ENCODE data around the gene HMCES. TPM values are rescaled to one million over a fixed set of nuclear protein-coding genes. Genes with fewer than 3 reads are reported as not detected.
A peak's percentile ranks its signal among the peaks of the same experiment; 100 is the strongest.
"Not testable (repeated sequence)": the region's sequence is repeated elsewhere in the genome, so short reads cannot be mapped to it uniquely, and the experiment has no call there.

The HMCES gene
- total and polyA plus RNA-seq, 5 donors from 2014 or later, result 64.1 to 115 (median 91.2) TPM

DNA sequence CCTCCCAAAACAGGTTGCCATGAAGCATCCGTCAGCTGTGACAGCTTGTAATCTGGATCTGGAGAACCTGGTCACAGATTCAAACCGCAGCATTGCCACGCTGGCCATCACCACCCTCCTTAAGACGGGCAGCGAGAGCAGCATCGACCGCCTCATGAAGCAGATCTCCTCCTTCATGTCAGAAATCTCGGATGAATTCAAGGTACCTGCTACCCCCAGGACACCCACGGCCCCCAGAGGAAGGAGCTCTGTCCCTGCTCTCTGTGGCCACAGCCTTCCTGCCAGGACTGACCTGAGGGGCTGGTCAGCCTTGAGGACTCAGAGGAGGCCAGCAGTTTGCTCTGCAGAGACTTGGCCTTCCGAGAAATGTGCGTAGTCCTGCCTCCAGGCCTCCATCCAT, 18.1 kb upstream of the HMCES start:
- Mint-ChIP-seq H3K4me1 (peaks cover 0 to 8% (median 7%) of the 10 kb centered on the region in 4 donors), H3K36me3 (peaks cover 56% of the 10 kb centered on the region), H3K27ac (no peak overlapping the region), H3K4me3 (no peak overlapping the region), H3K9me3 (peaks cover 0 to 1% (median 0%) of the 10 kb centered on the region in 7 donors), H3K27me3 (no peaks in the 10 kb centered on the region)
- no peaks in the 10 kb centered on the region for H3K4me1 ChIP-seq (ENCODE audit: control insufficient read depth, insufficient read depth, low read length, poor library complexity, severe bottlenecking)
- DNase-seq (no peak), ATAC-seq (ENCODE audit: low read depth in 2 of 2) (no peak)
- no peaks in the 10 kb centered on the region for H3K27me3 ChIP-seq (ENCODE audit: control insufficient read depth, insufficient read depth, low read length)
- no peaks in the 10 kb centered on the region for H3K9me3 ChIP-seq (ENCODE audit: control insufficient read depth in 2 of 2, low read length in 2 of 2)
- H3K36me3 ChIP-seq (ENCODE audit: control insufficient read depth, insufficient read depth, low read length), result peaks cover 91% of the 10 kb centered on the region
- H3K27ac ChIP-seq (ENCODE audit: insufficient read depth, low read length, poor library complexity, severe bottlenecking), result no peak overlapping the region
- no peak overlapping the region for H3K4me3 ChIP-seq (ENCODE audit: low read depth, low read length)

DNA sequence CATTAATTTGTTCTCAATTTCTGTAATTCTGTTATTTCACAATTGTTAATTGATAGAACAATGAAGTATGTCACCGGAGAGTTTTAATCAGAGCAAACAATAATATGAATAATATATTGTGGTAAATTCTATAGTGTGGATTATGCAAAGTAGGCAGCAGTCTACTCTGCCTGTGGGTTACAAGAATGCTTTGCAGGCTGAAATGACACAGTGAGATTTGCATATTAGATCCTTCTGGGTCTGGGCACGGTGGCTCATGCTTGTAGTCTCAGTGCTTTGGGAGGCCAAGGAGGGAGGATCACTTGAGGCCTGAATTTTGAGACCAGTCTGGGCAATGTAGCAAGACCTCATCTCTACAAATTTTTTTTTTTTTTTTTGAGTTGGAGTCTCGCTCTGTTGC, 16.8 kb upstream of the HMCES start:
- Histone ChIP-seq H3K4me1 (ENCODE audit: control insufficient read depth, insufficient read depth, low read length, poor library complexity, severe bottlenecking) (no peaks in the 10 kb centered on the region), H3K27me3 (ENCODE audit: control insufficient read depth, insufficient read depth, low read length) (no peaks in the 10 kb centered on the region), H3K9me3 (ENCODE audit: control insufficient read depth in 2 of 2, low read length in 2 of 2) (no peaks in the 10 kb centered on the region), H3K27ac (ENCODE audit: insufficient read depth, low read length, poor library complexity, severe bottlenecking) (no peak overlapping the region), H3K4me3 (ENCODE audit: low read depth, low read length) (no peak overlapping the region), H3K36me3 (ENCODE audit: control insufficient read depth, insufficient read depth, low read length) (peaks cover 90% of the 10 kb centered on the region)
- H3K9me3 Mint-ChIP-seq, result peaks cover 0 to 1% (median 0%) of the 10 kb centered on the region in 7 donors
- H3K27ac Mint-ChIP-seq, result peak overlapping the region in 1 of 3 donors; percentile 18
- DNase-seq (no peak), ATAC-seq (ENCODE audit: low read depth in 2 of 2) (no peak)
- H3K36me3 Mint-ChIP-seq, result peaks cover 45% of the 10 kb centered on the region
- no peaks in the 10 kb centered on the region for H3K27me3 Mint-ChIP-seq
- H3K4me1 Mint-ChIP-seq, result peaks cover 0 to 8% (median 3%) of the 10 kb centered on the region in 4 donors
- no peak overlapping the region for H3K4me3 Mint-ChIP-seq

DNA sequence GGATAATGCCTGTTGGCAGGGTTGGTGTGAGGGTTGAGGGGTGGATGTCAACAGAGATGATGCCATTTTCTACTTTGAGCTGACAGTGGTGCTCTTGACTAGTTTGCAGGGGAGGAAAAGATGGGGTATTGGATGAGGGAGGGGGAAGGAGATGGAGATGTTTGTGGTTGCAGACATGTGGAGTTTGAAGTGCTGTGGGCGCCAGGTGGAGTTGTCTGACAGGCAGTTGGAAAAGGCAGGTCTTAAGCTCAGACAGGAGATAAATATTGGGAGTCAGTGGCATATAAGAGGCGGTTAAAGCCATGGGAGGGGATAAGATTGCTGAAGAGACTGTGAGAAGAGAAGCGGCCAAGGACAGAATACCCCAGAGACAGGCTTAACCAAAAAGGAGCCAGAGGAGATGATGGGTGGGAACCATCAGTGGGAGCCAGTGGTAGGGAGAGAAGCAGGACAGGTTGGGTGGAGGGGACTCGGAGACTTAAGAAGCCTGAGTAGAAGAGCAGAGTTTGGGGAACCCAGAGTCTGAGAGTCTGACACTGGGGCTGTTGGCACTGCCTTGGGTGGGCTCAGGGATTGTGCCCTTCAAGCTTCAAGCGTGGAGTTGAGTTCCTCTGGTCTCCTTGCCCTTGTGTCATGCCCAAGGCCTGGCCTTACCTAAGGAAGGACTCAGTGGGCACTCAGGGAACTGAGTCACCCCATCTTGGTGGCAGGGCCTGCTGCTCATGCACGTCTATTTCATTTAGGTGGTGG, 15.3 kb upstream of the HMCES start:
- Mint-ChIP-seq H3K4me1 (peaks cover 0 to 8% (median 3%) of the 10 kb centered on the region in 4 donors), H3K9me3 (peaks cover 0 to 1% (median 0%) of the 10 kb centered on the region in 7 donors), H3K4me3 (no peak overlapping the region), H3K27ac (no peak overlapping the region), H3K27me3 (no peaks in the 10 kb centered on the region), H3K36me3 (peaks cover 46% of the 10 kb centered on the region)
- Histone ChIP-seq H3K4me1 (ENCODE audit: control insufficient read depth, insufficient read depth, low read length, poor library complexity, severe bottlenecking) (no peaks in the 10 kb centered on the region), H3K9me3 (ENCODE audit: control insufficient read depth in 2 of 2, low read length in 2 of 2) (no peaks in the 10 kb centered on the region), H3K36me3 (ENCODE audit: control insufficient read depth, insufficient read depth, low read length) (peaks cover 89% of the 10 kb centered on the region), H3K27ac (ENCODE audit: insufficient read depth, low read length, poor library complexity, severe bottlenecking) (no peak overlapping the region), H3K4me3 (ENCODE audit: low read depth, low read length) (no peak overlapping the region), H3K27me3 (ENCODE audit: control insufficient read depth, insufficient read depth, low read length) (no peaks in the 10 kb centered on the region)
- DNase-seq (no peak), ATAC-seq (ENCODE audit: low read depth in 2 of 2) (no peak)

DNA sequence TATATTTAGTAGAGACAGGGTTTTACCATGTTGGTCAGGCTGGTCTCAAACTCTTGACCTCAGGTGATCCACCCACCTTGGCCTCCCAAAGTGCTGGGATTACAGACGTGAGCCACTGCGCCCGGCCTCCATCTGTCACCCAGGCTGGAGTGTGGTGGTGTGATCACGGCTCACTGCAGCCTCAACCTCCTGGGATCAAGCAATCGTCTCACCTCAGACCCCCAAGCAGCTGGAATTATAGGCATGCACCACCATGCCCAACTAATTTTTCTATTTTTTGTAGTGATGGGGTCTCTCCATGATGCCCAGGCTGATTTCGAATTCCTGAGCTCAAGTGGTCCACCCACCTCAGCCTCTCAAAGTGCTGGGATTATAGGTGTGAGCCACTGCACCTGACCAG, 13.7 kb upstream of the HMCES start:
- not testable (repeated sequence) for DNase-seq; H3K4me1 Mint-ChIP-seq; H3K27ac ChIP-seq (ENCODE audit: insufficient read depth, low read length, poor library complexity, severe bottlenecking); H3K9me3 Mint-ChIP-seq; H3K9me3 ChIP-seq (ENCODE audit: control insufficient read depth in 2 of 2, low read length in 2 of 2); H3K27me3 ChIP-seq (ENCODE audit: control insufficient read depth, insufficient read depth, low read length); H3K4me1 ChIP-seq (ENCODE audit: control insufficient read depth, insufficient read depth, low read length, poor library complexity, severe bottlenecking); H3K27ac Mint-ChIP-seq; H3K4me3 ChIP-seq (ENCODE audit: low read depth, low read length); H3K27me3 Mint-ChIP-seq; ATAC-seq (ENCODE audit: low read depth in 2 of 2); H3K4me3 Mint-ChIP-seq
- peaks cover 92% of the 10 kb centered on the region for H3K36me3 ChIP-seq (ENCODE audit: control insufficient read depth, insufficient read depth, low read length)
- peaks cover 51% of the 10 kb centered on the region for H3K36me3 Mint-ChIP-seq

DNA sequence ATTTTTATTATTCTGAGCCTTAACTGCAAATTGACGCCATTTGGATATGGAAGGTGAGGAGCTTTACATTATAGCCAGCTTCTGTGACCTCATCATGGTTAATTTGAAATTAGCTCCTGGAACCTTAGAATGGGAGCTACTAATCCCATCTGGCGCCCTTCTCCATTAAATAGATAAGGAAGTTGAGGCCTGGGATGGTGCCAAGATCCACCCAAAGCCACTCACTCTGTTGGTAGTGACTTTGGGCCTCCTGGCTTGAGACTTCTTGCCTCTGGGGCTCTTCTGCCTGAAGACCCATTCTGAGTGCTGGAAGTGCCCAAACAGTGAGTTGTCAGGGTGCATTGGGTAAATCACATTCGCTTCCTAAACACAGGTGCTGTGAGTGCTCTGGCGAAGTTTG, 12.0 kb upstream of the HMCES start:
- no peak for DNase-seq
- peaks cover 42% of the 10 kb centered on the region for H3K36me3 Mint-ChIP-seq

DNA sequence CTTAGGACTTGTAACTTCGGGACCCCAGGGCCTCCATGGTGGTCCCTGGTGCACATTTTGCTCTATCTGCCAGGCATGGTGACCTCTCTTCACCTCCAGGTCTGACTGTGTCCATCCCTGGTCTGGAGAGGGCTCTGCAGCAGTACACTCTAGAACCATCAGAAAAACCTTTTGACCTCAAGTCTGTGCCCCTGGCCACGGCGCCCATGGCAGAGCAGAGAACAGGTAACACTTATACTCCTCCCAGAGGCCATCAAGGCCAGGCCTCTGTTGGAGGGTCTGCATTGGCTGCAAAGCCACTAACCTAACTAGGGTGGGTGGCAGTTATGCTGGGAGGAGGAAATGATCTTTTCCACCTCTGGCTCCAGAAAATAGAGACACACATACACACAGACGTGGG, 10.3 kb upstream of the HMCES start:
- Mint-ChIP-seq H3K4me1 (peaks cover 0 to under 1% (median 0%) of the 10 kb centered on the region in 4 donors), H3K9me3 (no peaks in the 10 kb centered on the region), H3K27ac (no peak overlapping the region), H3K36me3 (peaks cover 34% of the 10 kb centered on the region), H3K4me3 (no peak overlapping the region), H3K27me3 (no peaks in the 10 kb centered on the region)
- DNase-seq (no peak), ATAC-seq (ENCODE audit: low read depth in 2 of 2) (no peak)
- no peaks in the 10 kb centered on the region for H3K4me1 ChIP-seq (ENCODE audit: control insufficient read depth, insufficient read depth, low read length, poor library complexity, severe bottlenecking)
- no peak overlapping the region for H3K4me3 ChIP-seq (ENCODE audit: low read depth, low read length)
- no peaks in the 10 kb centered on the region for H3K9me3 ChIP-seq (ENCODE audit: control insufficient read depth in 2 of 2, low read length in 2 of 2)
- H3K36me3 ChIP-seq (ENCODE audit: control insufficient read depth, insufficient read depth, low read length), result peaks cover 95% of the 10 kb centered on the region
- H3K27ac ChIP-seq (ENCODE audit: insufficient read depth, low read length, poor library complexity, severe bottlenecking), result no peak overlapping the region
- no peaks in the 10 kb centered on the region for H3K27me3 ChIP-seq (ENCODE audit: control insufficient read depth, insufficient read depth, low read length)

More for the DNA sequence above, 12.0 kb upstream of the HMCES start:
- no peaks in the 10 kb centered on the region for H3K4me1 ChIP-seq (ENCODE audit: control insufficient read depth, insufficient read depth, low read length, poor library complexity, severe bottlenecking)
- no peaks in the 10 kb centered on the region for H3K9me3 Mint-ChIP-seq
- no peaks in the 10 kb centered on the region for H3K27me3 Mint-ChIP-seq
- no peak overlapping the region for H3K4me3 Mint-ChIP-seq
- no peak for ATAC-seq (ENCODE audit: low read depth in 2 of 2)
- H3K4me1 Mint-ChIP-seq, result peaks cover 0 to 6% (median 2%) of the 10 kb centered on the region in 4 donors
- H3K27me3 ChIP-seq (ENCODE audit: control insufficient read depth, insufficient read depth, low read length), result no peaks in the 10 kb centered on the region
- H3K9me3 ChIP-seq (ENCODE audit: control insufficient read depth in 2 of 2, low read length in 2 of 2), result no peaks in the 10 kb centered on the region
- no peak overlapping the region for H3K27ac ChIP-seq (ENCODE audit: insufficient read depth, low read length, poor library complexity, severe bottlenecking)
- H3K27ac Mint-ChIP-seq, result no peak overlapping the region
- no peak overlapping the region for H3K4me3 ChIP-seq (ENCODE audit: low read depth, low read length)
- H3K36me3 ChIP-seq (ENCODE audit: control insufficient read depth, insufficient read depth, low read length), result peaks cover 92% of the 10 kb centered on the region

DNA sequence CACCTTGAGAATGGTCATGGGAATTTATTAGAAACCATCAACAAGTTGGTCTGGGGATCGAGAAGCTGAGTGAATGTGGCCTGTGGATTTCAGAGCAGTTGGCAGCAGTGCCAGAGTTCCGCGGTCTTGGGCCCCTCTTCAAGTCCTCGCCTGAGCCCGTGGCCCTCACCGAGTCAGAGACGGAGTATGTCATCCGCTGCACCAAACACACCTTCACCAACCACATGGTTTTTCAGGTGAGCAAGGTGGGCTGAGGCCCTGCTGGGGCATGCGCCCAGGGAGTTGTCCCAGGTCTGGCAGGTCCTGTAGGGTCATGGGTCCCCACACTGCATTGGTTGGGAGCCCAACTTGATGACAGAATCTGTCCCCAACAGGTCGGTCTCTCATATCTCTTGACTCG, 7.0 kb upstream of the HMCES start:
- H3K27ac Mint-ChIP-seq, result peak overlapping the region in 1 of 3 donors; percentile 32
- H3K36me3 Mint-ChIP-seq, result peaks cover 42% of the 10 kb centered on the region
- Histone ChIP-seq H3K27ac (ENCODE audit: insufficient read depth, low read length, poor library complexity, severe bottlenecking) (no peak overlapping the region), H3K36me3 (ENCODE audit: control insufficient read depth, insufficient read depth, low read length) (peaks cover 98% of the 10 kb centered on the region), H3K4me1 (ENCODE audit: control insufficient read depth, insufficient read depth, low read length, poor library complexity, severe bottlenecking) (no peaks in the 10 kb centered on the region), H3K4me3 (ENCODE audit: low read depth, low read length) (no peak overlapping the region), H3K27me3 (ENCODE audit: control insufficient read depth, insufficient read depth, low read length) (no peaks in the 10 kb centered on the region), H3K9me3 (ENCODE audit: control insufficient read depth in 2 of 2, low read length in 2 of 2) (no peaks in the 10 kb centered on the region)
- H3K4me1 Mint-ChIP-seq, result peaks cover 0 to 3% (median 1%) of the 10 kb centered on the region in 4 donors
- ATAC-seq (ENCODE audit: low read depth in 2 of 2) (no peak), DNase-seq (no peak)
- no peaks in the 10 kb centered on the region for H3K27me3 Mint-ChIP-seq
- no peaks in the 10 kb centered on the region for H3K9me3 Mint-ChIP-seq
- H3K4me3 Mint-ChIP-seq, result no peak overlapping the region

DNA sequence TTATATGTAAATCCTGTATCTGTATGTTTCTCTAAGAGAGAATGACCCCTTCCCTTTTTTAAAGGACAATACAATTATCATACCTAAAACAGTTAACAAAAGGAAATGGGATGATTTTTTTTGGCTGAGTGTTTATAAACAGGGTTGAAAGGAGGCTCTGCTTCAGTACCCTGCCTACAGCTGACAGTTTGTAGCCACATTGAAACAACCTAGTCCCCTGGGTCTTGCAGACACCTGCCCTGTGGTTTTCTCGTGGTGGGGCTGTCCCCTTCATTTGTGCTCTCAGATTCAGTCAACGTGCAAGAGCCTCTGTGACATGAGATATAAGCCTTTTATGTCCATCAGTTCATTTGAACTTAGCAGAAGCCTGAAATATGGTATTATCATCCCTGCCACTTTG, 2.3 kb upstream of the HMCES start:
- H3K27me3 Mint-ChIP-seq, result no peaks in the 10 kb centered on the region
- ATAC-seq (ENCODE audit: low read depth in 2 of 2), result no peak
- DNase-seq, result peak in 1 of 3 donors; percentile 49
- H3K9me3 ChIP-seq (ENCODE audit: control insufficient read depth in 2 of 2, low read length in 2 of 2), result no peaks in the 10 kb centered on the region
- no peaks in the 10 kb centered on the region for H3K9me3 Mint-ChIP-seq
- peaks cover 22% of the 10 kb centered on the region for H3K4me1 ChIP-seq (ENCODE audit: control insufficient read depth, insufficient read depth, low read length, poor library complexity, severe bottlenecking)
- H3K4me3 ChIP-seq (ENCODE audit: low read depth, low read length), result no peak overlapping the region
- H3K27ac ChIP-seq (ENCODE audit: insufficient read depth, low read length, poor library complexity, severe bottlenecking), result no peak overlapping the region
- H3K4me3 Mint-ChIP-seq, result peak overlapping the region in 1 of 4 donors; percentile 4
- no peaks in the 10 kb centered on the region for H3K27me3 ChIP-seq (ENCODE audit: control insufficient read depth, insufficient read depth, low read length)
- H3K27ac Mint-ChIP-seq, result no peak overlapping the region
- peaks cover 31% of the 10 kb centered on the region for H3K36me3 Mint-ChIP-seq
- H3K36me3 ChIP-seq (ENCODE audit: control insufficient read depth, insufficient read depth, low read length), result peaks cover 58% of the 10 kb centered on the region
- H3K4me1 Mint-ChIP-seq, result peaks cover 6 to 33% (median 12%) of the 10 kb centered on the region in 4 donors
